Measurements from ENCODE around the gene FKBP2.

- TF ChIP-seq, protein P1, sequence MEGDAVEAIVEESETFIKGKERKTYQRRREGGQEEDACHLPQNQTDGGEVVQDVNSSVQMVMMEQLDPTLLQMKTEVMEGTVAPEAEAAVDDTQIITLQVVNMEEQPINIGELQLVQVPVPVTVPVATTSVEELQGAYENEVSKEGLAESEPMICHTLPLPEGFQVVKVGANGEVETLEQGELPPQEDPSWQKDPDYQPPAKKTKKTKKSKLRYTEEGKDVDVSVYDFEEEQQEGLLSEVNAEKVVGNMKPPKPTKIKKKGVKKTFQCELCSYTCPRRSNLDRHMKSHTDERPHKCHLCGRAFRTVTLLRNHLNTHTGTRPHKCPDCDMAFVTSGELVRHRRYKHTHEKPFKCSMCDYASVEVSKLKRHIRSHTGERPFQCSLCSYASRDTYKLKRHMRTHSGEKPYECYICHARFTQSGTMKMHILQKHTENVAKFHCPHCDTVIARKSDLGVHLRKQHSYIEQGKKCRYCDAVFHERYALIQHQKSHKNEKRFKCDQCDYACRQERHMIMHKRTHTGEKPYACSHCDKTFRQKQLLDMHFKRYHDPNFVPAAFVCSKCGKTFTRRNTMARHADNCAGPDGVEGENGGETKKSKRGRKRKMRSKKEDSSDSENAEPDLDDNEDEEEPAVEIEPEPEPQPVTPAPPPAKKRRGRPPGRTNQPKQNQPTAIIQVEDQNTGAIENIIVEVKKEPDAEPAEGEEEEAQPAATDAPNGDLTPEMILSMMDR (IDR thresholded peaks at IDR 0.05; ENCODE audit: insufficient read depth, low read depth, low read length), result no peak
- TF ChIP-seq EZH2 (IDR thresholded peaks at IDR 0.05; ENCODE audit: insufficient read depth, low read length), result no peak
Observed at GRCh38 chr11:64209563-64209843, 31.4 kb upstream of the FKBP2 start.
